ENCODE data around the gene ITGB4.

ITGB4 gene

DNA sequence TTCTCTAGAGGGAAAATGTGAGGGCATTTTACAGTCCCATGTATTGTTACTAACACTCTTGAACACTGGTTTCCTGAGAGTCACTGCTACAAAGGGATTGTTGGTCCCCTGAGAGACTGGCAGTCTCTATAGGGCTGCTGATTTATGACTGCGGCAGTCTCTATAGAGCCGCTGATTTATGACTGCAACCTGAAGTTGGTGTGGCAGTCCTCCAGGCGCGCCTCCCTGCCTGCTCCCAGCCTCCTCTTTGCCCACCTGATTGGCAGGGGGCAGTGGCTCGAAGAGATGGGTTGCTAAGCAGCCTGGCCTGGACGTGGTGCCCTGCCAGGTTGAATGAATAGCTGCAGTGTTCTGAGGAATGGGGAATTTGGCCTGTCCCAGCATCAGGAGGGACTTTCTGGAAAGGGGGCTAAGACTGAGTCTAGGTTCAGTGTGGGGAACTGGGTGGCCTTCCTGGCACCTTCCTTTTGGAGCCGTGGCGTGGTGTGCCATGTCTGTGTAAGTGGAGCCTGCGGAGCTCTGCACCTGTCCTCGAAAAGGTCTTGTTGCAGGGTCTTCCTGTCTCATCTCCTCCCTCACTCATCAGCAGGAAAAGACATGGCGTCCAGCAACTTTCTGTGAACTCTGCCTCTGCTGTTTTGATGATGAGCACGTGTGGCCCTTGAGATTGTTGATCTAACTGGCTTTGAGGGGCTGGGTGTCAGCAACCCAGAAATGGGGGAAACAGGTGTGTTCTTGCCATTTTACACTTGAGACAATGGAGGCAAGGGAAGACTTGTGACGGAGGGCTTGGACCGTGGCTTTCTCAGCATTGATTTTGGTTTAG is 29.2 kb upstream of the ITGB4 start:
- Mint-ChIP-seq H3K4me1 (ENCODE audit: low read depth) (peaks cover 34% of the 10 kb centered on the region), H3K4me3 (no peak overlapping the region), H3K9me3 (no peaks in the 10 kb centered on the region), H3K27me3 (ENCODE audit: low read depth) (no peaks in the 10 kb centered on the region), H3K27ac (peak overlapping the region; percentile 68), H3K36me3 (ENCODE audit: low read depth) (peaks cover 20% of the 10 kb centered on the region)
- no peak for DNase-seq (ENCODE audit: low spot score)

DNA sequence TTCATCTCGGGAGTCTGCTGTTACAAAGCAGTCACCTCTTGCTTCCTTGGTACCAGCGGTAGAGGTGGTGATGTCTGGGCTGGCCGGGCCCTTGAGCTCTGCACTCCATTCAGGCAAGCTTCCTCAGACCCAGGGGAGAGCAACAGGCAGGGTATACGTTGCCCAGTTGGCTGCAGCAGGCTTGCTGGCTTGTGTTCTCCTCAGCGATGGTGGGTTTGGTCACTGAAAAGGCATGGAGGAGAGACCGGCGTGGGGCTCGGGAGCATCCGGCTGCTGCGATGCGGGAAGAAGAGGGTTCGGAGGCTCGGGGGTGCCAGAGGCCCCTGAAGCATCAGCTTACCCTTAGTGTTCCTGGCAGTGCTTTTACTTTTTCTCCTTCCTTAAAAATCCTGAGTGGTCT is 28.3 kb upstream of the ITGB4 start:
- Mint-ChIP-seq H3K36me3 (ENCODE audit: low read depth) (peaks cover 19% of the 10 kb centered on the region), H3K27ac (no peak overlapping the region), H3K4me1 (ENCODE audit: low read depth) (peaks cover 30% of the 10 kb centered on the region), H3K4me3 (no peak overlapping the region), H3K27me3 (ENCODE audit: low read depth) (no peaks in the 10 kb centered on the region), H3K9me3 (no peaks in the 10 kb centered on the region)
- no peak for DNase-seq (ENCODE audit: low spot score)

DNA sequence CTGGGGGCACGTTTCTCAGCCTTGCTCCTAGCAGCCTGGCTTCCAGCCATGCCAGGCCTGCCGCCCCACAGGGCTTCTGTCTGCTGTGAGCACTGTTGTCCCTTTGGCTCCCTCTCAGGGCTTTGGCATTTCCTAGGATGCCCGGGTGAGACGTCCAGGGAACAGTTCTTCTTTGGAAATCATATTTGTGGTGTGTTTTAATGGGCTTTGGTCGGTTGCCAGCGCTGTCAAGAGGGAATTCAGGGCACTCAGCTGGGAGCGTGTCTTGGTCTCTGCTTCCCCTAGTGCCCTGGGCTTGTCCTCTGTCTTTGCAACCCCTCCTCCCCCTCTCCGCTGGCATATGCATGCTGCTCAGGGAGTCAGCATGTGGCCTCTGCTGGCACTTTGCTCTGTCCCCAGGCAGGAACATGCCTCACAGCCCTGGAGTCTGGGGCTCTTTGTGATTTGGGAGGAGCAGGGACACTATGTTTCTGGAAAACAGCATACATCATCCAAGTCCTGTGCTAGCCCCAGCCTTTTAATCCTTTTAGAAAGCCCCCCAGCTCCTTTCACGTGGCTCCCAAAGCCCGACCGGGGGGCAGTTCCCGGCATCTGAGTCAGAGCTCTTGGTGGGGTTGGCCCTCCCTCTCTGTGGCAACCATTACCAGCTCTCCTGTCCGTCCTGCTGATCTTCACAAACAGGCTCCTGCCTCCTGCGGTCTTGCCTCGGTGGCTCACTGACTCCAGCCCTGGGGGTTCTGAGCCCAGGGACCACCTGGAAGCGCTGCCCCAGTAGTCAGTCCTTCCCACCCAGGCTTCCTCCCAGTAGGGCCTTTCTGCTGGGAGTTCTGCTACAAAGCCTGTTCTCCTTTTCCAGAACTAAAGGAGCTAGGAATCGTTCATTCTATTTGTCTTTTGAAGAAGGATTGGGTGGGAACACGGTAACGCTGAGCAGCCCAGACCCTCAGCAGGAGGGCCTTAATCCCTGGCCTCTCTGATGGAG is 27.5 kb upstream of the ITGB4 start:
- Mint-ChIP-seq H3K36me3 (ENCODE audit: low read depth) (peaks cover 20% of the 10 kb centered on the region), H3K9me3 (no peaks in the 10 kb centered on the region), H3K4me3 (no peak overlapping the region), H3K27me3 (ENCODE audit: low read depth) (no peaks in the 10 kb centered on the region), H3K27ac (no peak overlapping the region), H3K4me1 (ENCODE audit: low read depth) (peaks cover 22% of the 10 kb centered on the region)
- no peak for DNase-seq (ENCODE audit: low spot score)

DNA sequence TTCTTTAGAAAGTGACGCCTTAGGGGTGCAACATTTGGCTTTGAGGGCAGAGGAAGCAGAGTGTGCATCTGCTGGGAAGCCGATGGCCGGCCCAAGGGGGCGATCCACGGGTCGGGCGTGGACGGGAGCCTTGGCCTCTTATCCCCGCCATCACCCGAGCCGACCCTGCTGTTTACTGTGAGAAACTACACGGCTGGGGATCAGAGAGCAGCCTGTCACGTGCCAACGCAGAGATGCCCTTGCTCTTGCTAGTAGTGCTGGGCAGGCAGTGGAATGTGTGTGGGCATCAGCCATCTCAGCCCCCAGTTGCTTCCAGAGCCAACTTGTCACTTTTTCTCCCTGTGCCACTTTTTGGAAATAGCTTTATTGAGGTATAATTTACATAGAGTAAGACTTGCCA is 26.7 kb upstream of the ITGB4 start:
- Mint-ChIP-seq H3K4me3 (no peak overlapping the region), H3K4me1 (ENCODE audit: low read depth) (peaks cover 15% of the 10 kb centered on the region), H3K36me3 (ENCODE audit: low read depth) (peaks cover 19% of the 10 kb centered on the region), H3K9me3 (no peaks in the 10 kb centered on the region), H3K27me3 (ENCODE audit: low read depth) (no peaks in the 10 kb centered on the region), H3K27ac (no peak overlapping the region)
- no peak for DNase-seq (ENCODE audit: low spot score)

DNA sequence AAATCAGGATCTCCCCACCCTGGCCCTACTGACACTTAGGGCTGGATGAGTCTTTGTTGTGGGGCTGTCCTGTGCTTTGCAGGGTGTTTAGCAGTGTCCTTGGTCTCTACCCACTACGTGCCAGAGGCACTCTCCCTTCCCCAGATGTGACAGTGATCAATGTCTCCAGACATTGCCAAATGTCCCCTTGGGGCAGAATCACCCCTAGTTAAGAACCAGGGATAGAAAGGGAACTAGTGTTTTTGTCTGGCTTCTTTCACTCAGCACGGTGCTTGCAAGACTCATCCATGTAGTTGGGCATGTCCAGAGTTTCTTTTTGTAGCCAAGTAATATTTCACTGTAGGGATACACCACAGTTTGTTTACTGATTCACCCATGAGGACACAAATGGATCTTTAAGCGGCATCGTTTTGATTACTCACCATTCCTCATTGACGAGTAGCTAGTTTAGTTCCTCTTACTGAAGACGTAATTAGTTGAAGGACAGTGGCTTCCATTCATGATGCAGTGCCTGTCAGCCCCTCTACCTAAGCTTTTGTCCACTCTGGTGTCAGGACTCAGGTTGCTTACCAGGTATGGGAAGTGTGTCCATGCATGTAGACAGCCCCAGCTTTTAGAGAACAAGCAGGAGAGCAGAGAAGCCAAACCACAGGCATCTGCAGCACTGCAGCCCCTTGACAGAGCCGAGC is 26.0 kb upstream of the ITGB4 start:
- Mint-ChIP-seq H3K27me3 (ENCODE audit: low read depth) (no peaks in the 10 kb centered on the region), H3K9me3 (no peaks in the 10 kb centered on the region), H3K27ac (no peak overlapping the region), H3K4me1 (ENCODE audit: low read depth) (peaks cover 11% of the 10 kb centered on the region), H3K4me3 (no peak overlapping the region), H3K36me3 (ENCODE audit: low read depth) (peaks cover 18% of the 10 kb centered on the region)
- DNase-seq (ENCODE audit: low spot score), result no peak

DNA sequence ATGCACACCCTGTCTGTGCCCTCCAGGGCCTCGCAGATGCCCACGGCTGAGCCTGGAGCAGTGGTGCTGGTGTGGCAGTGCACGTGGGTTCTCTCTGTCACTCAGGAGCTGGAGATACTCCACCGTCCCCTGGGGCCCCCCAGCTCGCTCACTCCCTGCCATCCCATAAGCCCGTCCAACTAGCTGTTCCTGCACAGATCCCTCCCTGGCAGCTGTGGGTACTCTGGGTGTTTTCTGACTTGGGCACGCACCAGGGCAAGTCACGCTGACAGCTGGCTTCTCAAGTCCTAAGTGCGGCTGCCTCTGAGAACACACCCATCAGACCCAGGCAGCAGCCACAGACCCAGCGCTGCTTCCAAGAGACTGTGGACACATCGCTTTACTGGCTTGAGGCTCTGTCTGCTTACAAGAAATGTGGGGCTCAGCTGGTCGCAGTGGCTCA is 25.4 kb upstream of the ITGB4 start:
- no peak for DNase-seq (ENCODE audit: low spot score)
- Mint-ChIP-seq H3K4me3 (no peak overlapping the region), H3K27me3 (ENCODE audit: low read depth) (no peaks in the 10 kb centered on the region), H3K27ac (no peak overlapping the region), H3K9me3 (no peaks in the 10 kb centered on the region), H3K36me3 (ENCODE audit: low read depth) (peaks cover 21% of the 10 kb centered on the region), H3K4me1 (ENCODE audit: low read depth) (peaks cover 7% of the 10 kb centered on the region)

DNA sequence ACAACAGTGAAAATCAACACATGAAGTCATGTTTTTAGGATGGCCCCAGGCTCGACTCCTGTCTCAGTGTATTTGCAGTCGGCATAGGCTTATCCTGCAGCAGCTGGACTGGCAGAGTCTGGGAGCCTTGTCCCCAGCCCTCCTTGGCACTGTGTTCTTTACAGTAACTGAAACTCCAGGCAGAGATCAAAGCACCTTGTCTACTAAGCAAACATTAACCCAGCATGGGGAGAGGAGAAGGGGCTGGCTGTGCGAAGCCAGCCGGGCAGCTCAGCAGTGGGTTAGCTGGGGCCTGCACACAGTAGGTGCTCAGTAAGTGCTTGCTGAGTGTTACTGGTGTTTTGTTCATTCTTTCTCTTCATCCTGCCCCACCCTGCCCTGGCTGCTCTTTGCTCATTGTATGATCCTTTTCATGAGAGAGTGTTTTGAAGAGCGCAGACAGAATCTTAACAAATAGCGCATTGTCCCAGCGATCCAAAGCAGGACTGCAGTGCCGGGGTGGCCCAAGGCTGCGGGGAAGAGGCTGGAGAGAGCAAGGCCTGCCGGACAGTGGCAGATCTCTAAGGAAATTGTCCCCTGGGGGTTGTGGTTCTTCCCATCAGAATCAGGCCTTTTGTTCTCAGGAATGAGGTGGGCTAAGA is 23.5 kb upstream of the ITGB4 start:
- Mint-ChIP-seq H3K4me1 (ENCODE audit: low read depth) (no peaks in the 10 kb centered on the region), H3K36me3 (ENCODE audit: low read depth) (peaks cover 20% of the 10 kb centered on the region), H3K27ac (no peak overlapping the region), H3K27me3 (ENCODE audit: low read depth) (no peaks in the 10 kb centered on the region), H3K9me3 (no peaks in the 10 kb centered on the region), H3K4me3 (no peak overlapping the region)
- DNase-seq (ENCODE audit: low spot score), result no peak

DNA sequence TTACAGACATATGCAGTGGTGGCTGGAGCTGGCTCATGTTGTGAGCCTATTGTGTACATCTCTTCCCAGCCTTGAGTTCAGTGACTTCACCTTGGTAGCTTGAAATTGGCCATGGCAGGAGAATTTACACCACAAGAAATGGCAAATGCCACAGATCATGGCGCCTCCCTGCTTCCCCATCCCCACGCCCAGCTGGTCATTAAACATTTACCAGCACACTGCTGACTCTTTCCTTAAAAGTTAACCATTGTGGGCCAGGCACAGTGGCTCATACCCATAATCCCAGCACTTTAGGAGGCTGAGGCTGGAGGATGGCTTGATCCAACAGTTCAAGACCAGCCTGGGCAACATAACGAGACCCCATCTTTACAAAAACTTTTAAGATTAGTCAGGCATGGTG is 22.6 kb upstream of the ITGB4 start:
- Mint-ChIP-seq H3K27me3 (ENCODE audit: low read depth) (no peaks in the 10 kb centered on the region), H3K9me3 (no peaks in the 10 kb centered on the region), H3K27ac (no peak overlapping the region), H3K36me3 (ENCODE audit: low read depth) (peaks cover 21% of the 10 kb centered on the region), H3K4me3 (no peak overlapping the region), H3K4me1 (ENCODE audit: low read depth) (no peaks in the 10 kb centered on the region)
- DNase-seq (ENCODE audit: low spot score), result no peak

DNA sequence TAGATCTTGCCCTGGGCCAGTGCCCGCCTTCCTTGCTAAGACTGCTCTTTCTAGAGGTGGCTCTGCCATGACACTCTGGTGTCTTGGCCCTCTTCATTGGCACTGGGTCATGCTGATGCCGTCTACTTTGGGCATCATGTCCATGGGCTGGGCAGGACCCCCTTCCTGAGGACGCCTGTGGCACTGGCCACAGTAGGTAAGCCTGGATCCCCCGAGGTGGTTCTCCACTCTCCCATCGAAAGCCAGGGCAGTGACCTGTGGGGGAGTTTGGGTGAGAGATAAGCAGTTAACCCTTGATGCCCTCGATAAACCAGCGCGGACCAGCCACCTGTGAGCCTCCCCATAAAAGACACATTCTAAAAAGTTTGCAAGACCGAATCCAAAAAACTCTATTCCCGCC is 20.0 kb upstream of the ITGB4 start:
- Mint-ChIP-seq H3K4me3 (no peak overlapping the region), H3K27me3 (ENCODE audit: low read depth) (no peaks in the 10 kb centered on the region)

DNA sequence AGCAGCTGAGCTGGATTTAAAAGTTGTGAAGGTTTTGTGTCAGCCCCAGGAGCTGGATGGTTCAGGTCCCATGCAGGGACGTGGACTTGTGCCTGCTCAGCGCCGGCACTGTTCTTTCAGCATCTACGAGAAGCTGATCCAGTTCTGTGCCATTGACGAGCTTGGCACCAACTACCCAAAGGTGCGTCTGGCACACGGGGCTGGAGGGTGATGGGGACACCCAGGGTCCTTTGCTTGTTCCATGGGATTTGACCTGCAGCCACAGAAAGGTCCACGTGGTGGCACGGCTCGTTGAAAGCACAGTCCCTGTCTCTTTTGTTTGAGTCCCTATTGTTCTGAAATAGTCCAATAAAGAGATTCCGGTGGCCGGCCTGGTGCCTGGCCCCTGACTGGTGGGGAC is 18.1 kb upstream of the ITGB4 start:
- DNase-seq (ENCODE audit: low spot score), result no peak
- Mint-ChIP-seq H3K4me1 (ENCODE audit: low read depth) (no peaks in the 10 kb centered on the region), H3K9me3 (no peaks in the 10 kb centered on the region), H3K4me3 (no peak overlapping the region), H3K27me3 (ENCODE audit: low read depth) (no peaks in the 10 kb centered on the region), H3K27ac (no peak overlapping the region), H3K36me3 (ENCODE audit: low read depth) (peaks cover 34% of the 10 kb centered on the region)

More for the DNA sequence above, 20.0 kb upstream of the ITGB4 start:
- Mint-ChIP-seq H3K4me1 (ENCODE audit: low read depth) (no peaks in the 10 kb centered on the region), H3K9me3 (no peaks in the 10 kb centered on the region), H3K36me3 (ENCODE audit: low read depth) (peaks cover 31% of the 10 kb centered on the region), H3K27ac (no peak overlapping the region)
- DNase-seq (ENCODE audit: low spot score), result no peak

DNA sequence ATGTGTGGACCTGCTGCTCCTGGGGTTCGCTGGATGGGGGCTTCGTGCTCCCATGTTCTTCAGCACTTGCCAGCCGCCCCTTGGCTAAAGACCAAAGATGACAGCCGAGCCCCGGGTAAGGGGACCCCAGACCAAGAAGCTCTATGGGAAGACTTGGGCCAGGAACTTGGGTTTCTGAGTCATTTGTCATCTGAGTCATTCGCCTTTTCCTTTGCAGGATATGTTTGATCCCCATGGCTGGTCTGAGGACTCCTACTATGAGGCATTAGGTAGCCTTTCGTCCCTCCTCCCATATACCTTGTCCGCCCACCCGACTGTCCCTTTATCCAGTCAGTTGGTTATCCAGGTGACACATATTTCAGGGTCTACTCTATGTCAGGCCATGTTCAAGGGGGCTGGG is 17.7 kb upstream of the ITGB4 start:
- Mint-ChIP-seq H3K27ac (no peak overlapping the region), H3K4me3 (no peak overlapping the region), H3K4me1 (ENCODE audit: low read depth) (no peaks in the 10 kb centered on the region), H3K36me3 (ENCODE audit: low read depth) (peaks cover 36% of the 10 kb centered on the region), H3K27me3 (ENCODE audit: low read depth) (no peaks in the 10 kb centered on the region), H3K9me3 (no peaks in the 10 kb centered on the region)
- DNase-seq (ENCODE audit: low spot score), result no peak

DNA sequence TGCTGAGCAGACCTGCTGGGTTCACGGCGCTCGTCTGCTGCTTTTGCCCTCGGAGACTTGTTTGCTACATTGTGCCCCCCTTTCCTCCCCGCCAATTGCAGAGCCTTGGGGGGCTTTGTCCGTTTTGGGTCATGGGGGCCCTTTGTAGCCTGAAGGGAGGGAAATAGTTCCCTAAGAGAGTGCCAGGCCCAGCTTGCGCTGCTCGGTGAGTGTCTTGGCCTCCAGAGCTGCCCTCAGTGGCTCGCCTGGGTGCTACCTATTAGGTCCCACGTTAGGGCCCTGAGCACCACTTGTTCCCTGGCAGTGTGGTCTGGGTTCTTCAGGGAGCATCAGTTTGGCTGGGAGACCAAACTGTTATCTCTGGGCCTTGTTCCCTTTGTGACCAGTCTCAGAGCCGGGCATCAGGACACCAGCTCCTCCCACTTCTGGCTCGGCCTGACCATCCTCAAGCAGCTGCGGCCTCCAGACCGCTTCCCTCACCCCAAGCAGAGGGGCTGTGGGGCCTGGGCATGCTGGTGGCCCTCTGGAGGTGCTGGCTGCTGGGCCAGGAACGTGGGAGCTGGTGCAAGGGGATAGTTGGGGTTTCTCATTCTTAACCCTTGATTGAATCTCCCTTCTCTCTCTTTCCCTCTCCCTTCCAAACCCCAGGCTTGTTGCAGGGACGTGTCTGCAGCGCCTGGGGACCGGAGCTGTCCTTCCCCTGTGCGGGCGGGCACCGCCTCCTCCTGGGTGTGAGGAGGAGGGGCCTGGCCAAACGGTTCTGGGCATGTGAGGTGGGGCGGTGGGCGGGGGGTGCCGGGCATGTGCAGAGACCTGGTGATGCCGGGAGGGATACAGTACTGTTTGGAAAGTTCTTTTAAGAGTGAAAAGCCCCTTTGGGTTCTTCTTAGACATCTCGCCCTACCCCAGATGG is 16.0 kb upstream of the ITGB4 start:
- Mint-ChIP-seq H3K9me3 (no peaks in the 10 kb centered on the region), H3K4me1 (ENCODE audit: low read depth) (no peaks in the 10 kb centered on the region), H3K27me3 (ENCODE audit: low read depth) (no peaks in the 10 kb centered on the region), H3K4me3 (no peak overlapping the region), H3K36me3 (ENCODE audit: low read depth) (peaks cover 37% of the 10 kb centered on the region), H3K27ac (no peak overlapping the region)
- DNase-seq (ENCODE audit: low spot score), result no peak
